Stomach (tissue), 4 donors: ENCODE results near the gene ASH1L.

Experiments
- EP300 ChIP-seq: sonication (generic); formaldehyde crosslinking; IDR thresholded peaks from one replicate; pipeline ENCODE4 v1.6.1; 2017; ENCODE audit warnings: antibody characterized with exemption
- POLR2A ChIP-seq, 4 donors: fragments of 450-650 bp; IDR thresholded peaks; one replicate each; pipeline ENCODE4 v1.6.1; 2016; ENCODE audit warnings: antibody characterized with exemption in 4 of 4, control low read depth in 2 of 4, mild to moderate bottlenecking in 1 of 4, moderate library complexity in 1 of 4
- POLR2AphosphoS5 ChIP-seq, 3 donors: sonication (generic); formaldehyde crosslinking; IDR thresholded peaks; one replicate each; pipeline ENCODE4 v1.6.1; 2016; ENCODE audit warnings: antibody characterized with exemption in 3 of 3
- TF ChIP-seq, protein P1 (sequence below), 7 experiments: fragments of 450-650 bp in 4 of 7; fragments of 200-600 bp in 3 of 7; sonication (generic) in 3 of 7; IDR thresholded peaks; one replicate each; pipeline ENCODE4 v1.5.1; 2016 to 2019; ENCODE audit warnings: antibody characterized with exemption in 7 of 7, control low read depth in 2 of 7, mild to moderate bottlenecking in 1 of 7

DNA sequence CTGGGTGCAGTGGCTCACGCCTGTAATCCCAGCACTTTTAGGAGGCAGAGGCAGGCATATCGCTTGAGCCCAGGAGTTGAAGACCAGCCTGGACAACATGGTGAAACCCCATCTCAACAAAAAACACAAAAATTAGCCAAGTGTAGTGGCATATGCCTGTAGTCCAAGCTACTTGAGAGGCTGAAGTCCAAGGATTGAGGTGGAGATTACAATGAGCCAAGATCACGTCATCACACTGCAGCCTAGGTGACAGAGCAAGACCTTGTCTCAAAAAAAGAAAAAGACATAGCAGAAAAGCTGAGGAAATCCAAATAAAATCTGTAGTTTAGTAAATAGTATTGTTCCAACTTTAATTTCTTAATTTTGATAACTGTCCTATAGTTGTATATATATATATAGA lies 11.5 kb upstream of the ASH1L start:
- TF ChIP-seq POLR2A (IDR thresholded peaks at IDR 0.05): no peak
- TF ChIP-seq, protein P1, sequence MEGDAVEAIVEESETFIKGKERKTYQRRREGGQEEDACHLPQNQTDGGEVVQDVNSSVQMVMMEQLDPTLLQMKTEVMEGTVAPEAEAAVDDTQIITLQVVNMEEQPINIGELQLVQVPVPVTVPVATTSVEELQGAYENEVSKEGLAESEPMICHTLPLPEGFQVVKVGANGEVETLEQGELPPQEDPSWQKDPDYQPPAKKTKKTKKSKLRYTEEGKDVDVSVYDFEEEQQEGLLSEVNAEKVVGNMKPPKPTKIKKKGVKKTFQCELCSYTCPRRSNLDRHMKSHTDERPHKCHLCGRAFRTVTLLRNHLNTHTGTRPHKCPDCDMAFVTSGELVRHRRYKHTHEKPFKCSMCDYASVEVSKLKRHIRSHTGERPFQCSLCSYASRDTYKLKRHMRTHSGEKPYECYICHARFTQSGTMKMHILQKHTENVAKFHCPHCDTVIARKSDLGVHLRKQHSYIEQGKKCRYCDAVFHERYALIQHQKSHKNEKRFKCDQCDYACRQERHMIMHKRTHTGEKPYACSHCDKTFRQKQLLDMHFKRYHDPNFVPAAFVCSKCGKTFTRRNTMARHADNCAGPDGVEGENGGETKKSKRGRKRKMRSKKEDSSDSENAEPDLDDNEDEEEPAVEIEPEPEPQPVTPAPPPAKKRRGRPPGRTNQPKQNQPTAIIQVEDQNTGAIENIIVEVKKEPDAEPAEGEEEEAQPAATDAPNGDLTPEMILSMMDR (IDR thresholded peaks at IDR 0.05): no peak
- no peak for TF ChIP-seq POLR2AphosphoS5 (IDR thresholded peaks at IDR 0.05)
- no peak for TF ChIP-seq EP300
